Activated gamma-delta T cell (primary cell): Measurements from ENCODE around the gene CHST9.

Experiments used
- DNase-seq: peaks from one replicate; lab custom pipeline; 2025; lab: John Stamatoyannopoulos, UW

The CHST9 gene

GRCh38 chr18:26864658-26865057 lies 320.4 kb downstream of the CHST9 start:
- no peak for DNase-seq

- DNase-seq, result no peak
Measured at GRCh38 chr18:26863921-26864497, 321.1 kb downstream of the CHST9 start.

- DNase-seq, result no peak
Measured at GRCh38 chr18:26863122-26863879, 321.8 kb downstream of the CHST9 start.

- DNase-seq, result no peak
Measured at GRCh38 chr18:26862084-26862483, 323.0 kb downstream of the CHST9 start.
